C4-2B (cell line): ENCODE data around the gene MCCC2.

Experiments used
- CTCF ChIP-seq: fragments of 450-650 bp; conservative IDR thresholded peaks from 2 replicates; pipeline ENCODE4 v1.5.1; 2017; ENCODE audit warnings: mild to moderate bottlenecking
- ZFX ChIP-seq: fragments of 450-650 bp; IDR thresholded peaks from 2 replicates; pipeline ENCODE4 v1.6.1; 2017

DNA sequence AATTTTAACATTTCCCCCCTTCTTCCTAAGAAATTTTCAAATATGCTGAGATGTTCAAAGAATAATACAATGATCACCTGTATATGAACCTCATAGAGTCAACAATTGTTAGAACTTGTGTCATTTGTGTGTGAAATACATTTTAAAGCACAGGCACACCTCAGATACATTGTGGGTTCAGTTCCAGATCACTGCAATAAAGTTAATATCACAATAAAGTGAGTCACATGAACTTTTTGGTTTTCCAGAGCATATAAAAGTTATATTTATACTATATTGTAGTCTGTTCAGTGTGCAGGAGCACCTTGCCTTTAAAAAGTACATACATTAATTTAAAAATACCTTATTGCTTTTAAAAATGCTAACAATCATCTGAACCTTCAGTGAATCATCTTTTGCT is 50.0 kb downstream of the MCCC2 start:
- TF ChIP-seq CTCF (no peak), ZFX (no peak)
